Neuronal stem cell (in vitro differentiated cells): ENCODE data around the gene TLR2.
A peak's percentile ranks its signal among the peaks of the same experiment; 100 is the strongest.

Experiments used
- DNase-seq: peaks from one replicate; pipeline ENCODE4 v3.0.0-alpha.2; 2013; ENCODE audit warnings: low spot score
- H2AFZ ChIP-seq: one replicate; pipeline ENCODE4 v1.6.1; 2013; ENCODE audit warnings: mild to moderate bottlenecking, low read length, inconsistent platforms
- H2AK5ac ChIP-seq: 2 replicates; pipeline ENCODE4 v1.6.1; 2013; ENCODE audit warnings: low read depth, mild to moderate bottlenecking, inconsistent platforms, low read length, moderate library complexity, mixed read lengths
- H2BK120ac ChIP-seq: 2 replicates; pipeline ENCODE4 v1.6.1; 2013; ENCODE audit warnings: low read depth, mild to moderate bottlenecking, inconsistent platforms, low read length, moderate library complexity, mixed read lengths
- H2BK12ac ChIP-seq: one replicate; pipeline ENCODE4 v1.6.1; 2013; ENCODE audit warnings: low read length, inconsistent platforms
- H2BK15ac ChIP-seq: 2 replicates; pipeline ENCODE4 v1.6.1; 2013; ENCODE audit warnings: mild to moderate bottlenecking, low read length, inconsistent platforms, mixed read lengths
- H2BK5ac ChIP-seq: one replicate; pipeline ENCODE4 v1.6.1; 2013; ENCODE audit warnings: inconsistent platforms, mild to moderate bottlenecking, low read length, moderate library complexity
- H3K14ac ChIP-seq: one replicate; pipeline ENCODE4 v1.6.1; 2013; ENCODE audit warnings: low read length, inconsistent platforms
- H3K18ac ChIP-seq: 2 replicates; pipeline ENCODE4 v1.6.1; 2013; ENCODE audit warnings: low read length, inconsistent platforms
- H3K23ac ChIP-seq: 2 replicates; pipeline ENCODE4 v1.6.1; 2013; ENCODE audit warnings: low read depth, mild to moderate bottlenecking, mixed read lengths, low read length, inconsistent platforms; ENCODE audit not compliant: poor library complexity
- H3K27ac ChIP-seq: replicated peaks from 3 replicates; pipeline ENCODE4 v1.5.1; 2013; ENCODE audit warnings: low read length, inconsistent platforms
- H3K27me3 ChIP-seq, 3 experiments: 2 replicates each; pipeline ENCODE4 v1.6.1; 2013; ENCODE audit warnings: low read length in 3 of 3, mild to moderate bottlenecking in 2 of 3, inconsistent platforms in 1 of 3, low read depth in 1 of 3, mixed read lengths in 1 of 3, moderate library complexity in 1 of 3; ENCODE audit not compliant: control insufficient read depth in 3 of 3, insufficient read depth in 3 of 3
- H3K36me3 ChIP-seq, 2 donors: replicated peaks in 1 of 2; 2 replicates each; pipeline ENCODE4 v1.6.1; 2013; ENCODE audit warnings: low read length in 2 of 2; ENCODE audit not compliant: control insufficient read depth in 2 of 2, insufficient read depth in 2 of 2
- H3K4ac ChIP-seq: 2 replicates; pipeline ENCODE4 v1.6.1; 2013; ENCODE audit warnings: inconsistent platforms, mild to moderate bottlenecking, low read length, moderate library complexity
- H3K4me1 ChIP-seq, 2 donors: 1 replicate in 1 of 2; 2 replicates in 1 of 2; pipeline ENCODE4 v1.6.1; 2013; ENCODE audit warnings: low read length in 2 of 2, low read depth in 1 of 2; ENCODE audit not compliant: control insufficient read depth in 2 of 2, insufficient read depth in 1 of 2
- H3K4me2 ChIP-seq: one replicate; pipeline ENCODE4 v1.6.1; 2013; ENCODE audit warnings: mild to moderate bottlenecking, low read length, inconsistent platforms; ENCODE audit not compliant: insufficient read depth, poor library complexity, severe bottlenecking
- H3K4me3 ChIP-seq, 2 donors: 2 replicates each; pipeline ENCODE4 v1.5.1; 2013; ENCODE audit warnings: low read length in 2 of 2, mild to moderate bottlenecking in 2 of 2, inconsistent platforms in 1 of 2, moderate library complexity in 1 of 2
- H3K79me1 ChIP-seq: one replicate; pipeline ENCODE4 v1.6.1; 2013; ENCODE audit warnings: low read depth, mild to moderate bottlenecking, inconsistent platforms, low read length, moderate library complexity
- H3K9ac ChIP-seq: one replicate; pipeline ENCODE4 v1.6.1; 2013; ENCODE audit warnings: mild to moderate bottlenecking, low read depth, low read length, inconsistent platforms; ENCODE audit not compliant: poor library complexity
- H3K9me3 ChIP-seq, 2 donors: replicated peaks in 1 of 2; 2 replicates each; pipeline versions ENCODE3 to v1.6.1; 2013; ENCODE audit warnings: low read length in 2 of 2, mild to moderate bottlenecking in 2 of 2, inconsistent platforms in 1 of 2, low read depth in 1 of 2, mixed read lengths in 1 of 2, moderate library complexity in 1 of 2; ENCODE audit not compliant: control insufficient read depth in 2 of 2, insufficient read depth in 1 of 2
- H4K8ac ChIP-seq: one replicate; pipeline ENCODE4 v1.6.1; 2013; ENCODE audit warnings: low read depth, mild to moderate bottlenecking, inconsistent platforms, low read length, moderate library complexity
- H4K91ac ChIP-seq: one replicate; pipeline ENCODE4 v1.6.1; 2013; ENCODE audit warnings: low read length, low read depth, mild to moderate bottlenecking, inconsistent platforms; ENCODE audit not compliant: poor library complexity
- WGBS, 2 donors: extraction: QIAGEN DNeasy Blood & Tissue Kit; methylation state at CpG; one replicate each; pipeline ENCODE4 v1.1.7; 2013; ENCODE audit warnings: missing lambda C conversion rate in 2 of 2, mixed read lengths in 1 of 2; ENCODE audit not compliant: insufficient read length in 2 of 2, insufficient replicate concordance in 1 of 2; ENCODE audit errors: extremely low coverage in 2 of 2; 5-methylcytosine and 5-hydroxymethylcytosine counted together

Gene TLR2

GRCh38 chr4:153669838-153670237, 14.2 kb upstream of the TLR2 start:
- Histone ChIP-seq H3K4me2 (no peak overlapping the region), H3K4me1 (no peaks in the 10 kb centered on the region), H3K27me3 (peaks cover 0 to 5% (median 0%) of the 10 kb centered on the region in 3 experiments), H3K4me3 (no peak overlapping the region), H2BK120ac (no peak overlapping the region), H2BK15ac (no peak overlapping the region), H4K91ac (no peak overlapping the region), H3K23ac (no peak overlapping the region), H3K27ac (no peak overlapping the region), H2BK12ac (no peak overlapping the region), H3K18ac (no peak overlapping the region), H3K36me3 (no peaks in the 10 kb centered on the region), H3K14ac (no peak overlapping the region), H4K8ac (no peak overlapping the region), H2AK5ac (no peak overlapping the region), H2BK5ac (no peak overlapping the region), H3K9ac (no peak overlapping the region), H3K9me3 (peaks cover 0 to 3% of the 10 kb centered on the region in 2 donors), H3K4ac (no peak overlapping the region), H3K79me1 (no peaks in the 10 kb centered on the region), H2AFZ (no peak overlapping the region)
- no peak for DNase-seq
- no CpG with 5 or more reads among the region's 3 CpGs for WGBS, 2 donors

DNA sequence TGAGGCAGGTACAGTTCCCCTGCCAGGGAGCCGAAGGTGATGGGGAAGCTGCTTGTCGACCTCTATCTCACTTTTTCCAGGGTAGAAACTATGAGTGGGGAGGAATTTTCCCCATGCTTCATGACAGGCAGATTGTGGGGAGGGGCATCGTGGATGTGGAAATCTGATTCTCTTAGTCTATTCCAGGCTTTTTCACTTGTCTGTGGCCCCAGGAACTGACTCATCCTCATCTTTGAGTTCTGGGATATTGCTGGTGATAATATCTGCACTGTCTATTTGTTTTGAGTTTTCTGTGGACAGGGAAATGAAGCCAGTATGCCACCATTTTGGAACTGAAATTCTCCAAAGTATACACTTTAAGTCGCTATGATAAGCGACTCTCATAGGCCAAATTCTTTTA, 7.6 kb upstream of the TLR2 start:
- H3K4me3 ChIP-seq: no peak overlapping the region
- no peak overlapping the region for H4K91ac ChIP-seq
- no peak overlapping the region for H2BK15ac ChIP-seq
- H3K9ac ChIP-seq: no peak overlapping the region
- H3K79me1 ChIP-seq: peaks cover 3% of the 10 kb centered on the region
- no peak overlapping the region for H4K8ac ChIP-seq
- no peaks in the 10 kb centered on the region for H3K36me3 ChIP-seq
- H3K14ac ChIP-seq: no peak overlapping the region
- no peak for DNase-seq
- no peak overlapping the region for H3K23ac ChIP-seq
- H3K27ac ChIP-seq: no peak overlapping the region
- peaks cover 6 to 8% of the 10 kb centered on the region in 2 donors for H3K9me3 ChIP-seq
- H2BK12ac ChIP-seq: no peak overlapping the region
- H2AK5ac ChIP-seq: no peak overlapping the region
- no peak overlapping the region for H3K4ac ChIP-seq
- H2BK5ac ChIP-seq: no peak overlapping the region
- H3K27me3 ChIP-seq: peaks cover 0 to 8% (median 3%) of the 10 kb centered on the region in 3 experiments
- H2AFZ ChIP-seq: no peak overlapping the region
- no CpG with 5 or more reads among the region's 5 CpGs for WGBS, 2 donors
- no peak overlapping the region for H2BK120ac ChIP-seq
- H3K4me1 ChIP-seq: no peaks in the 10 kb centered on the region
- H3K18ac ChIP-seq: no peak overlapping the region
- H3K4me2 ChIP-seq: no peak overlapping the region

DNA sequence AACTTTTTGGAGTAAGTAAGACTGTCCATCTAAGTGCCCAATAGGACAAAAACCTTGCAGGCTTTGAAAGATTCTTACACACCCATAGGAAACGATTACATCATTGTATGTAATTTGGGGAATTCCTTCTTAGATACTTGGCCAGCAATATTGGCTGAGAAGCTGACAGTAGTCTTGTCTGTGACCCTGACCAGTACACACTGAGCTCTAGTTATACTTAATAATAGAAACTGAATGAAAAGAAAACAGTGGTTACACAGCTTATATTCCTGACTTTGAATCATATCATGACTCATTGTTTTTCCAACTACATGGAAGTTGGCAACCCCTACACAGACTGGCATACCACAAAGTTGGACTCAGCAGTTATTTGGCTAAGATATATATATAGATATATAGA, 7.1 kb upstream of the TLR2 start:
- Histone ChIP-seq H2BK12ac (no peak overlapping the region), H3K27ac (no peak overlapping the region), H3K9me3 (peaks cover 6 to 8% of the 10 kb centered on the region in 2 donors), H2BK120ac (no peak overlapping the region), H3K4me2 (no peak overlapping the region), H3K14ac (no peak overlapping the region), H2AFZ (no peak overlapping the region), H3K79me1 (peaks cover 3% of the 10 kb centered on the region), H2AK5ac (no peak overlapping the region), H3K9ac (no peak overlapping the region), H3K4me1 (no peaks in the 10 kb centered on the region), H3K18ac (no peak overlapping the region), H3K27me3 (peaks cover 0 to 13% (median 3%) of the 10 kb centered on the region in 3 experiments), H3K4me3 (no peak overlapping the region), H3K36me3 (no peaks in the 10 kb centered on the region), H2BK15ac (no peak overlapping the region), H4K8ac (no peak overlapping the region), H3K23ac (no peak overlapping the region), H3K4ac (no peak overlapping the region), H4K91ac (no peak overlapping the region), H2BK5ac (no peak overlapping the region)
- no peak for DNase-seq
- WGBS, 2 donors: no CpG with 5 or more reads among the region's 1 CpG

GRCh38 chr4:153679486-153679885, 4.6 kb upstream of the TLR2 start:
- Histone ChIP-seq H3K18ac (no peak overlapping the region), H3K4me3 (no peak overlapping the region), H3K27ac (no peak overlapping the region), H3K4me2 (no peak overlapping the region), H3K4ac (no peak overlapping the region), H3K9me3 (peaks cover 5 to 10% of the 10 kb centered on the region in 2 donors), H3K9ac (no peak overlapping the region), H2AK5ac (no peak overlapping the region), H3K14ac (peak overlapping the region; percentile 47), H3K23ac (no peak overlapping the region), H3K36me3 (no peaks in the 10 kb centered on the region), H2BK5ac (no peak overlapping the region), H3K27me3 (peaks cover 4 to 38% (median 16%) of the 10 kb centered on the region in 3 experiments), H4K91ac (no peak overlapping the region), H3K4me1 (no peaks in the 10 kb centered on the region), H4K8ac (no peak overlapping the region), H2AFZ (no peak overlapping the region), H2BK120ac (no peak overlapping the region), H2BK15ac (no peak overlapping the region), H2BK12ac (no peak overlapping the region), H3K79me1 (peaks cover 5% of the 10 kb centered on the region)
- DNase-seq: no peak
- no CpG with 5 or more reads among the region's 6 CpGs for WGBS, 2 donors
